Activated CD4-positive, alpha-beta memory T cell treated with anti-CD3 and anti-CD28 coated beads for 36 hours (primary cell): ENCODE measurements around the gene ATXN10. TPM values are rescaled to one million over a fixed set of nuclear protein-coding genes. Genes with fewer than 3 reads are reported as not detected.
"Not testable (repeated sequence)": the region's sequence is repeated elsewhere in the genome, so short reads cannot be mapped to it uniquely, and the experiment has no call there.

ENCODE experiments used
- CTCF ChIA-PET: fragments of 350-600 bp; sonication (Branson Sonifier 250); formaldehyde crosslinking; loops from one replicate; lab custom pipeline; 2021; ENCODE audit warnings: antibody characterized with exemption, inconsistent platforms; lab: Charles Lee
- POLR2A ChIA-PET: fragments of 350-600 bp; sonication (Branson Sonifier 250); formaldehyde crosslinking; loops from one replicate; lab custom pipeline; 2021; ENCODE audit warnings: antibody characterized with exemption; lab: Charles Lee
- DNase-seq: peaks from one replicate; pipeline ENCODE4 v3.0.0-alpha.2; 2020
- H3K27ac Mint-ChIP-seq: one replicate; pipeline ENCODE4 v1.8.0; 2021; ENCODE audit warnings: mixed read lengths
- H3K27me3 Mint-ChIP-seq: one replicate; pipeline ENCODE4 v1.8.0; 2021; ENCODE audit warnings: mixed read lengths
- H3K36me3 Mint-ChIP-seq: one replicate; pipeline ENCODE4 v1.8.0; 2021; ENCODE audit warnings: mixed read lengths
- H3K4me1 Mint-ChIP-seq: one replicate; pipeline ENCODE4 v1.8.0; 2021; ENCODE audit warnings: low read depth, mixed read lengths
- H3K4me3 Mint-ChIP-seq: one replicate; pipeline ENCODE4 v1.8.0; 2021; ENCODE audit warnings: mild to moderate bottlenecking, mixed read lengths
- H3K9me3 Mint-ChIP-seq: one replicate; pipeline ENCODE4 v1.8.0; 2021; ENCODE audit warnings: mixed read lengths
- intact Hi-C: fragments of 100-400 bp; cut with micrococcal nuclease; formaldehyde crosslinking; loops from one replicate; pipeline ENCODE4 v1.15.1; 2023
- total RNA-seq, 2 experiments: library from RNA; stranded (reverse); gene quantifications; one replicate each; pipeline ENCODE4 v1.2.3, GENCODE V29; 2021

Gene ATXN10
- total RNA-seq, 2 experiments from 2014 or later = 88.6 to 89.9 TPM

- Mint-ChIP-seq H3K27ac (no peak overlapping the region), H3K9me3 (no peaks in the 10 kb centered on the region), H3K4me3 (no peak overlapping the region), H3K4me1 (no peaks in the 10 kb centered on the region), H3K27me3 (no peaks in the 10 kb centered on the region), H3K36me3 (peaks cover 6% of the 10 kb centered on the region)
- POLR2A ChIA-PET = no interaction called here
- DNase-seq = no peak
- CTCF ChIA-PET = interaction anchor here (1.1 kb wide), 1 partner anchor 207 kb away, joined by 3 read pairs; no protein-coding TSS in a partner anchor
- intact Hi-C loops = no loop called here
These were observed 113.0 kb downstream of the ATXN10 start for GRCh38 chr22:45784357-45785277.

DNA sequence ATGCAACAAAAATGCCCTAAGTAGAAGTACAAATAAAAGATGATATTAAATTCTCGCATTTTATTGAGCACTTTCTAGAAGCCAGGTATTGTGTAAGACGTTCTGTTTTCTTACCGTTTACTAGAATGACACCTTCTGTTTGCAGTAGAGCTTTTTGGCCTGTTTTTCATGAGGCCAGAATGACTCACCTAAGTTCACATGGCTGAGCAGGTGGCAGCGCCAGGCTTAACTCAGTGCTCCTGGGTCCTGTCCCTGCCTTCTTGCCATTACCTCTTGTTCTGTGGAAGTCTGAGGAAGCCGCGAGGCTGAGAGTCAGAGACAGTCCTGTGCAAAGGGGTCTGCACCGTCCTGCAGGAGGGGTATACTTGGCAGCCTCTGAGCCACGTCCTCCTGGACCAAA is 113.8 kb downstream of the ATXN10 start:
- Mint-ChIP-seq H3K4me1 (no peaks in the 10 kb centered on the region), H3K9me3 (no peaks in the 10 kb centered on the region), H3K27me3 (no peaks in the 10 kb centered on the region), H3K27ac (no peak overlapping the region), H3K4me3 (no peak overlapping the region), H3K36me3 (peaks cover 8% of the 10 kb centered on the region)
- DNase-seq = no peak
- ChIA-PET CTCF (interaction anchor here (1.1 kb wide), 1 partner anchor 208 kb away, joined by 3 read pairs; no protein-coding TSS in a partner anchor), POLR2A (no interaction called here)
- intact Hi-C loops = no loop called here

DNA sequence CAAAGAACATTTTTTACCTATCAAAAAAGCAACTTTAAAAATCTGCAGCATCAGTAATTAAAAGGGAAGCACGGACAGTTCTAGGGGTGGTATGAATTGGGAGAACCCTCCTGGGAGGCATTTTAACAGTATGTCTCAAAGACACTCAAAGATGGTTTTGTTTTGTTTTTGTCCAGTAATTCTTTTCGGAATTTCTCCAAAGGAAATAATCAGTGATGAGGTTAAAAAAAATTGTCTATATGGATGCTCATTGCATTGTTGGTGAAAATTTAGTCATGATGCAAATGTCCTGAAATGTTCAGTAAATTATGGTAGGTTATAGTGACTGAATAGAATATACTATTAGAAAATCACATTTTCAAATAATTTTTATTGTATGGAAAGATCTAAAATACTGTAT is 115.1 kb downstream of the ATXN10 start:
- H3K27ac Mint-ChIP-seq = no peak overlapping the region
- H3K27me3 Mint-ChIP-seq = no peaks in the 10 kb centered on the region
- intact Hi-C loops = no loop called here
- no peak overlapping the region for H3K4me3 Mint-ChIP-seq
- POLR2A ChIA-PET = no interaction called here
- no peak for DNase-seq
- no peaks in the 10 kb centered on the region for H3K9me3 Mint-ChIP-seq
- H3K36me3 Mint-ChIP-seq = peaks cover 8% of the 10 kb centered on the region
- CTCF ChIA-PET = no interaction called here
- no peaks in the 10 kb centered on the region for H3K4me1 Mint-ChIP-seq

GRCh38 chr22:45787759-45788158 is 116.1 kb downstream of the ATXN10 start:
- Mint-ChIP-seq H3K36me3 (peaks cover 14% of the 10 kb centered on the region), H3K9me3 (no peaks in the 10 kb centered on the region), H3K4me1 (no peaks in the 10 kb centered on the region), H3K27me3 (no peaks in the 10 kb centered on the region), H3K4me3 (no peak overlapping the region), H3K27ac (no peak overlapping the region)
- DNase-seq = no peak
- intact Hi-C loops = no loop called here
- CTCF ChIA-PET = no interaction called here
- POLR2A ChIA-PET = no interaction called here

DNA sequence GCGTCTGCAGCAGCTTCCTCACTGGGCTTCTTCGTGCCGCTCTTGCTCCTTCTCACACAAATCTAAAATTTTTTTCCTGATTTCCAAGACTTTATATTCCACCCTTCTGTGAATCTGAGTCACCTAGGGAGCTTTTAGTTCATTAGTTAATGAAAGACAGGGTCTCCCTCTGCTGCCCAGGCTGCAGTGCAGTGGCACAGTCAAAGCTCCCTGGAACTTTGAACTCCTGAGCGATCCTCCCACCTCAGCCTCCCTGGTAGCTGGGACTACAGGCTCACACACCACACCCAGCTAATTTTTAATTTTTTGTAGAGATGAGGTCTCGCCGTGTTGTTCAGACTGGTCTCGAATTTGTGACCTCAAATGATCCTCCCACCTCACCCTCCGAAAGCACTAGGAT is 116.9 kb downstream of the ATXN10 start:
- ChIA-PET POLR2A (interaction anchor here (0.6 kb wide), 1 partner anchor 15 kb away, joined by 3 read pairs; no protein-coding TSS in a partner anchor), CTCF (interaction anchor here (0.6 kb wide), 1 partner anchor 99 kb away, joined by 3 read pairs; no protein-coding TSS in a partner anchor)
- H3K4me1 Mint-ChIP-seq = no peaks in the 10 kb centered on the region
- no peaks in the 10 kb centered on the region for H3K27me3 Mint-ChIP-seq
- no peak overlapping the region for H3K4me3 Mint-ChIP-seq
- H3K27ac Mint-ChIP-seq = no peak overlapping the region
- peaks cover 21% of the 10 kb centered on the region for H3K36me3 Mint-ChIP-seq
- H3K9me3 Mint-ChIP-seq = peaks cover 5% of the 10 kb centered on the region
- no peak for DNase-seq
- intact Hi-C loops = no loop called here

DNA sequence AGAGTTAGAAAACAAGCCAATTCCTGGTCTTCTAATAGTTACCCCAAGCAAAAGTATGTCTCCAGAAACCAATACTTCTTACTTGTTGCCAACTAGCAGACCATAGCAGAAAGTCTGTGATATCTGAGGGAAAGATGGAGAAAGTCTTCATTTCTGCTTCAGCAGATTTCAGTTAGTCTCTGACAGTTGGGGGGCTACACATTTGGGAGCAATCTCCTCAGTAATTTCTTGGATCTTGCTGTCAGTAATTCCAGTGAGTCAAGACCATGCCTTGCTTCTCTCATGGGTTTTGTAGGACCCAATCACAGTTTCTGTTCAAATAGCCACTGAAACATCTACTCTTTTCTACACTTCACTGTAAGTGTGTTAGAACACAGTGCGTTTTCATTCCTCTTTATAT is 118.8 kb downstream of the ATXN10 start:
- intact Hi-C loops = no loop called here
- H3K27ac Mint-ChIP-seq = no peak overlapping the region

DNA sequence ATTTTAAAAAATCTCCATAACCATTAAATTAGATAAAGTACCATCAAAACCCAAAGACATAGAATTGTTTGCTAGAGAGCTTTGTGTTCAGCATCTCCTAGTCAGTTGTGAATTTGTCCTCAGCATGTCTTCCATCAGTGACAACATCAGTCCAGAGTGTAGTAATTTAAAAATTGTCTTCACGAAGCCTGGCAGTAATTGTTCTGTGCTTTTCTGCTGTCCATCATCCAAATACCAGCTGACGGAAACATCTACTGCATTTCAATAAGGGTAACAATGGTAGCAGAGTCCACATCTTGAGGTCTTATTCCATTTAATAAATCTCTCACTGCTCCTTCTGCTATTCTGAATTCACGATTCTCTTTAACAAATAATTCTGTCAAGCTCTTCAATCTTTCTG is 121.5 kb downstream of the ATXN10 start:
- peaks cover 38% of the 10 kb centered on the region for H3K9me3 Mint-ChIP-seq
- no peak overlapping the region for H3K27ac Mint-ChIP-seq
- no peaks in the 10 kb centered on the region for H3K27me3 Mint-ChIP-seq
- intact Hi-C loops = no loop called here
- CTCF ChIA-PET = interaction anchor here (1.6 kb wide), 1 partner anchor 10 kb away, joined by 3 read pairs; no protein-coding TSS in a partner anchor
- peaks cover 55% of the 10 kb centered on the region for H3K36me3 Mint-ChIP-seq
- no peaks in the 10 kb centered on the region for H3K4me1 Mint-ChIP-seq
- DNase-seq = no peak
- H3K4me3 Mint-ChIP-seq = no peak overlapping the region
- POLR2A ChIA-PET = no interaction called here

More for the DNA sequence above, 118.8 kb downstream of the ATXN10 start:
- no peak for DNase-seq
- no peak overlapping the region for H3K4me3 Mint-ChIP-seq
- CTCF ChIA-PET = no interaction called here
- peaks cover 21% of the 10 kb centered on the region for H3K9me3 Mint-ChIP-seq
- no peaks in the 10 kb centered on the region for H3K4me1 Mint-ChIP-seq
- H3K36me3 Mint-ChIP-seq = peaks cover 37% of the 10 kb centered on the region
- POLR2A ChIA-PET = interaction anchor here (1.1 kb wide), 1 partner anchor 9 kb away, joined by 3 read pairs; no protein-coding TSS in a partner anchor
- H3K27me3 Mint-ChIP-seq = no peaks in the 10 kb centered on the region

DNA sequence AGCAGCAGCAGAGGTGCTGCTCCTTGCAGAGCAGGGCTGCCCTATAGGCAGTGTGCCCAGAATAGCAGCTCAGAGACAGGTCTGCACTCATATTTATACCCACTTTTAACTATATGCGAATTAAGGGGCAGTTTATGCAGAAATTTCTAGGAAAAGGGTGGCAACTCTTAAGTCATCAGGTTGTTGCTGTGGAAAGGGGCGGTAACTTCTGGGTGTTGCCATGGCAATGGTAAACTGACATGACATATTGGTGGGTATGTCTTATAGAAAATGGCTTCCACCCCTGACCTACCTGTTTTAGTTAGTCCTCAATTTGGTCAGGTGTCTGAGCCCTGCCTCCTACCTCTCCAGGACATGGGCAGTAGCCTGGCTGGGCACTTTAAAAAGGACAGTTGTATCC is 122.3 kb downstream of the ATXN10 start:
- intact Hi-C loops = no loop called here
- POLR2A ChIA-PET = no interaction called here
- H3K9me3 Mint-ChIP-seq = peaks cover 38% of the 10 kb centered on the region
- H3K27ac Mint-ChIP-seq = no peak overlapping the region
- no peaks in the 10 kb centered on the region for H3K4me1 Mint-ChIP-seq
- H3K27me3 Mint-ChIP-seq = no peaks in the 10 kb centered on the region
- H3K4me3 Mint-ChIP-seq = no peak overlapping the region
- no peak for DNase-seq
- CTCF ChIA-PET = no interaction called here
- peaks cover 57% of the 10 kb centered on the region for H3K36me3 Mint-ChIP-seq

GRCh38 chr22:45796009-45796408 is 124.4 kb downstream of the ATXN10 start:
- DNase-seq = not testable (repeated sequence)
- peaks cover 56% of the 10 kb centered on the region for H3K36me3 Mint-ChIP-seq

DNA sequence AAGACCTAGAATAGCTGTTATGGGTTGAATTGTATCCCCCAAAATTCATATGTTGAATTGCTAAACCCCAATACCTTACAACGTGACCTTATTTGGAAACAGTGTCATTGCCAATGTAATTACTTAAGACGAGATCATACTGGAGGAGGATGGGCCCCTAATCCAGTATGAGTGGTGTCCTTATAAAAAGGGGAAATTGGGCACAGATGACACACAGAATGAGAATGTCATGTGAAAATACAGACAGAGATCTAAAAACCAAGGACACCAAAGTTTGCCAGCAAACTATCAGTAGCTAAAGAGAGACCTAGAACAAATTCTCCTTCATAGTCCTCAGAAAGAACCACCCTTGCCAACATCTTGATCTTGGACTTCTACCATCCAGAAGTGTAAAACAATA is 127.7 kb downstream of the ATXN10 start:
- peaks cover 37% of the 10 kb centered on the region for H3K36me3 Mint-ChIP-seq
- ChIA-PET POLR2A (no interaction called here), CTCF (interaction anchor here (0.6 to 1.2 kb wide), 2 partner anchors 52 to 64 kb away, joined by 4 read pairs; no protein-coding TSS in a partner anchor)
- DNase-seq = no peak
- H3K4me3 Mint-ChIP-seq = no peak overlapping the region
- H3K27me3 Mint-ChIP-seq = no peaks in the 10 kb centered on the region
- H3K9me3 Mint-ChIP-seq = peaks cover 27% of the 10 kb centered on the region
- H3K4me1 Mint-ChIP-seq = no peaks in the 10 kb centered on the region
- intact Hi-C loops = no loop called here
- H3K27ac Mint-ChIP-seq = no peak overlapping the region

More at GRCh38 chr22:45796009-45796408, 124.4 kb downstream of the ATXN10 start:
- H3K27me3 Mint-ChIP-seq, H3K4me3 Mint-ChIP-seq, CTCF ChIA-PET, POLR2A ChIA-PET, intact Hi-C loops, H3K27ac Mint-ChIP-seq, H3K4me1 Mint-ChIP-seq: not testable (repeated sequence)
- peaks cover 38% of the 10 kb centered on the region for H3K9me3 Mint-ChIP-seq

- H3K36me3 Mint-ChIP-seq = peaks cover 14% of the 10 kb centered on the region
- intact Hi-C loops = no loop called here
- H3K9me3 Mint-ChIP-seq = peaks cover under 1% of the 10 kb centered on the region
- no peak for DNase-seq
- no peak overlapping the region for H3K4me3 Mint-ChIP-seq
- H3K4me1 Mint-ChIP-seq = no peaks in the 10 kb centered on the region
- ChIA-PET CTCF (no interaction called here), POLR2A (no interaction called here)
- H3K27me3 Mint-ChIP-seq = no peaks in the 10 kb centered on the region
- no peak overlapping the region for H3K27ac Mint-ChIP-seq
These were observed 130.4 kb downstream of the ATXN10 start for GRCh38 chr22:45802054-45802453.

- H3K36me3 Mint-ChIP-seq = peaks cover 17% of the 10 kb centered on the region
These were observed 132.8 kb downstream of the ATXN10 start for GRCh38 chr22:45804319-45804985.

More at GRCh38 chr22:45804319-45804985, 132.8 kb downstream of the ATXN10 start:
- intact Hi-C loops = no loop called here
- Mint-ChIP-seq H3K9me3 (no peaks in the 10 kb centered on the region), H3K27ac (no peak overlapping the region), H3K4me3 (no peak overlapping the region), H3K27me3 (no peaks in the 10 kb centered on the region), H3K4me1 (no peaks in the 10 kb centered on the region)
- ChIA-PET POLR2A (interaction anchor here (0.8 kb wide), 1 partner anchor 16 kb away, joined by 3 read pairs; no protein-coding TSS in a partner anchor), CTCF (no interaction called here)
- DNase-seq = no peak
